Measurements from ENCODE around the gene PDPK1.
"Not testable (repeated sequence)": the region's sequence is repeated elsewhere in the genome, so short reads cannot be mapped to it uniquely, and the experiment has no call there.

GRCh38 chr16:2631203-2631602 lies 93.4 kb downstream of the PDPK1 start:
- TF ChIP-seq CTCF (conservative IDR thresholded peaks at IDR 0.05; ENCODE audit: low read depth, low read length); EZH2 (IDR thresholded peaks at IDR 0.05; ENCODE audit: borderline replicate concordance, low read depth, low read length, poor library complexity, severe bottlenecking): not testable (repeated sequence)
